Measurements from ENCODE around the gene CTNNA2.

DNA sequence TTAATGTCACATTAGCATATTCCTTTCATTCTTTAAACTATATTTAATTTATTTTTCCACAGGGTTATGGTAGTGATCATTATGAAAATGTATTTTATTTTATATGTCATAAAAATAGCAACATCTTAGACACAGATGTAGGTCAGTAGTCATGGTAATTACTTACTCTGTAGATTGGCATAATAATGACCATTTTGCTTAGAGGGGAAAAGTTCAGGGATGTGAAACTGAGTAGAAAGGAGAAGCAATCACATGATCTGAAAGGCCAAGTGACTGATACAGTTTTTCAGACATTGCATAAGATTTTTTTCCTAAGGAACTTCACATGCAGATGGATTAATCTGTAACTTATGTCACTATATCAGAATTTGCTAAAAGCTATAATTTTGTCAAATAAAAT is 286.9 kb downstream of the CTNNA2 start:
- TF ChIP-seq, protein P1, sequence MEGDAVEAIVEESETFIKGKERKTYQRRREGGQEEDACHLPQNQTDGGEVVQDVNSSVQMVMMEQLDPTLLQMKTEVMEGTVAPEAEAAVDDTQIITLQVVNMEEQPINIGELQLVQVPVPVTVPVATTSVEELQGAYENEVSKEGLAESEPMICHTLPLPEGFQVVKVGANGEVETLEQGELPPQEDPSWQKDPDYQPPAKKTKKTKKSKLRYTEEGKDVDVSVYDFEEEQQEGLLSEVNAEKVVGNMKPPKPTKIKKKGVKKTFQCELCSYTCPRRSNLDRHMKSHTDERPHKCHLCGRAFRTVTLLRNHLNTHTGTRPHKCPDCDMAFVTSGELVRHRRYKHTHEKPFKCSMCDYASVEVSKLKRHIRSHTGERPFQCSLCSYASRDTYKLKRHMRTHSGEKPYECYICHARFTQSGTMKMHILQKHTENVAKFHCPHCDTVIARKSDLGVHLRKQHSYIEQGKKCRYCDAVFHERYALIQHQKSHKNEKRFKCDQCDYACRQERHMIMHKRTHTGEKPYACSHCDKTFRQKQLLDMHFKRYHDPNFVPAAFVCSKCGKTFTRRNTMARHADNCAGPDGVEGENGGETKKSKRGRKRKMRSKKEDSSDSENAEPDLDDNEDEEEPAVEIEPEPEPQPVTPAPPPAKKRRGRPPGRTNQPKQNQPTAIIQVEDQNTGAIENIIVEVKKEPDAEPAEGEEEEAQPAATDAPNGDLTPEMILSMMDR (IDR thresholded peaks at IDR 0.05; ENCODE audit: low read depth, low read length) = no peak
- no peak for TF ChIP-seq EZH2phosphoT487 (IDR thresholded peaks at IDR 0.05; ENCODE audit: low read depth)

Measured in OCI-LY3 (cell line).